ENCODE results near the gene MCTP1.

The MCTP1 gene

GRCh38 chr5:94796586-94796985 lies 488.3 kb downstream of the MCTP1 start:
- no peak for DNase-seq

GRCh38 chr5:94793816-94794198 lies 491.1 kb downstream of the MCTP1 start:
- DNase-seq, result no peak

DNA sequence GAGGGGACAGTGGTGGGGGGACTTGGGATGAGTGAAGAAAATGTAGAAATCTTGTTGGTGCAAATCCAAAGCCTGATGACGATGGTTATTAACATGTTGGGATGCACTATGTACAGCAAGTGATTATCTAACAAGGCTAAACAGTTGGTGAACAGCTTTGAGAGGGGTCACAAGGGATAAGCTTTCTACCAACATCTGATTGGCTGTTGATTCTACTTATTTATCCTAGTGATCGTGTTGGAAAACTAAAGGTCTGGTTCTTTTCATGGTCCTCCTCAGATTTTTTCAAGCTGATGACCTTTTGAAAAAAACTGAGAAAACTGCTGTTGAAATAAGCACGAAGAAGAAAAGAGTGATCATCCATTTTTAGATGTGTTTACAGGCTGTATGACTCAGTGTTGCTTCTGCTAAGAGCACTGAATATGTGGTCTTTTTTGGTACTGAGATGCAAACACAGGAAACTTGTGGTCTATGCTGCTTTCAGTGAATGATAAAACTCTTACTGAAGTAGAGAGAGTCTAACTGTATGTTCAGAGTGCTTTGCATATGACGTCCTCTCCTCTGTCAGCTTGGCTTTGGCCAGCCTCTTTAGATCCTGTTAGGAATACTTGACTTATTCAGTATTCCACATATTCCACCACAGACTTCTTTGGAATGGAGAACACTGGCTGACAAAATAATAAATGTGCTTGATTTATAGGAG lies 491.6 kb downstream of the MCTP1 start:
- no peak for DNase-seq

- DNase-seq, result no peak
Observed at GRCh38 chr5:94791829-94792228, 493.1 kb downstream of the MCTP1 start.

DNA sequence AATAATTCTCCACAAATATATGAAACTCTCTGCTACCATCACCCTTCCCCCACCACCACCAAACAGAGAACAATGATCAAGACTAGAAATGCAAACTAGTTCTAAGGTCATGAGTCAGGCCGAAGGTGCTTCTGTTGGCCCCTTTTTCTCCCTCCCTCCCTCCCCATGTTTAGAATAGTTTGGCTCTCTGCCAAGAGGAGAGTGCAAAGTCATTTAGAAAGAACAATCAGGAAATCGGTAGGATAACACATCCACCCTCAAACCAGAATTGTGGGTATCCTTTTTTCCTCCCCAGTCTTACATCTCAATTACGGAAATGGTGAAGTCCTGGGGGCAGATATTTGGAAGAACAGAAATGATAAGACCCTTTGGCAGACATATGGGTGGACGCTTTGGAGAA lies 496.4 kb downstream of the MCTP1 start:
- DNase-seq, result no peak

DNA sequence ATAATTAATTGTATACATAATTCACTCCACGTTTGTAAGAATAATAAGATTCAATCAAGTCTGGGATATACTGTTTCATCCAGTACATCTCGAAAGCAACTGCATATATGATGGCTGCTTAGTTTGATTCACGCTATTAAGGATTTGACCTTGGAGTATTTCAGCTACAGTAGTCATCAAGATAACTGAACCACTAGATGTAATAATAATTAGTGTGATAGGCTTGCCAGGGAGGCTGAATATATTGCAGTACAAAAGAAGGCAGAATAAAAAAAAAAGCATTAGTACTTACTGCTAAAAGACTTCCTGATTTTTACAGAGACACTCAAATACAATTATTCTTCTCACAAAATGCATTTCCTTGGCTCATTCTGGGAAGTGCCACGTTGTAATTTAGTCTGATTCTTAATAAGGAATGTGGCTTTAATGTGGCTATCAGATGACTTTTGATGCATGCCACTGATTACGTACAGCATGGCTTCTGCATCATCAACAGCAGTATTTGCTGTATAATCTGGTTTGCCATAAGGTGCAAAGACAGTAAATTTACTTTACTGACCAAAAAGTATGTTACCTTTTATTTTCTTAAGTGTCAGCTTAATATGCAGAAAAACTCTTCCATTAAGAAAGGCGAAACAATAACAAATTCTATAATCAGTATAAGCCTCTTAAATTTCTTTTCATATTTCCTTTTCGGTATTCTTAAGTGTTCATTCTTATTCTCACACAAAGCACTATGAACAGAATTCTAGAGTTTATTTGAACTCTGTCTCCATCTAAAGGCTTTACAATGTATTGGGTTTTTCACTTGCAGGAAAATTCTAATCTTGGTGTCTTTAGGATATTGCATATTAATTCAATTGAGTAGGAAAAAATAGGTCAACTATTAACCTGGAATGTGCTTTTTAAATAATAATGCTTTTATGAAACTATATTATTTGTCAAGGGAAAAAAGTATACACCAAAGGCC lies 500.1 kb downstream of the MCTP1 start:
- DNase-seq, result no peak

DNA sequence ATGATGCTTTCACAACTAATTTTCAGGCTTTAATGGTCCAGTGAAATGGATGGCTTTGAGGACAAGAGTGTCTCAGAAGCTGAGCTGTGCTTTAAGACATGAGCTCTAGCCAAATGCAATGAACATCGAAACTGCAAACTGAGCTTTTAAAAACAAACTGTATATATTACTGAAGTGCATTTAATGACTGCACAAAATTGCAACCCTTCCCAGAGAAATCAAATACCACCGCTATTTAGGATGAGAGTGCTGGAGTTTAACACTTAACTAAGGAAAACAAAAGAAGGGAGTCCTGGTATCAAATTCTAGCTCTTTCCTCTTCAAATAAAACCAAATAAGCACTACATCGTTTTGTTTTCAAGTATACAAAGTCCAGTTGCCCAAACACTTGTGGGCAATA lies 502.5 kb downstream of the MCTP1 start:
- DNase-seq, result no peak

DNA sequence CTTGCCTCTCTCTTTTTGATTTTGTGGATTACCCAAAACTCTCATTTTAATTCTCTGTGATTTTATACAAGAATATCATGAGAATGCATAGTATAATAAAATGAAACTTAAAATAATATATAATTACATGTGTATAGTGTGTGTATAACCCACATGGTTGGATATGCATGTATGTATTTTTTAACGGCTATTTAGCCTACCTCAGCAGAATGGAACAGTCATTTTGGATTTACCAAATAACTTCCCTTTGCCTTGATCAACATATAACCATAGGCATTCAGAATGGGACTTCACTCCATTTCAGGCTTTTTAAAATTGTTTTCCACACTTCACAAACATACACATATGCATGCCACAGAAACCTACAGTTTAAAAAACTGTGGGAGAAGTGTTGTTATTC lies 505.2 kb downstream of the MCTP1 start:
- DNase-seq, result no peak

DNA sequence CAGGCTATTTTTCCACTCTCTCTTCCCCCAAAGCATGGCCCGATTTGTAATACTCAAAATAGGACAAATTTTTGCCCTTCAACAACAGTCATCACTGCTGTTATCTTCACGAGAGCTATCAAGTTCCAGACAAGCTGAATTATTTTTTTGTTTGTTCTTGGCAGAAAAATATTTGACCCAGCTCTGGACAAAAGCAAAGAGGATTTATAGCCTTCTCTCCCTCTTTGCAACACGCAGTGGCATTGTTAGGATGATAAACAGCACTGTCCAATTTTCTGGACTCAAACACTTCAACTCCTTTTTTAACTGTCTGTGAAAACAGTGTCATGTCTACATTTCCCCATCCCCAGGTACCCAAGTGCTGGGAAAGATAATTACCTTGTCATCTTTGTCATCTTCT lies 506.2 kb downstream of the MCTP1 start:
- DNase-seq, result no peak

DNA sequence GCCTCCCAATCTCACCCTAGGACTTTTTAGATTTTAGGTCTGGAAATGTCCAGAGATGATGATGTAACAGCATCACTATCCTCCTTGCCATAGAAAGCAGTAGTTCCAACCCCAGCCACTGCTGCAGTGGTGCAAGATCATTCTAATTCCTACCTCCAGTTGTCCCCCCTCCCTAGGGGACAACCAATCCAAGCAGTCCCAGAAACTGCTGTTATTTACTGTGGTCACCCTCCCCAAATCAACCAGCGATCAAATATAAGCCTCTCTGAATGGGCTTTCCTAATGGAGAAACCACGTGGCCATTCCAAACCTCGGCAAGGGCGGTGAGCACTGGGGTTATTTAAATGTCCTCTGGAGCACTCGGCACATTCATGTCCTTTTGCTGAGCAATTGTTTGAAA lies 506.6 kb downstream of the MCTP1 start:
- DNase-seq, result no peak

DNA sequence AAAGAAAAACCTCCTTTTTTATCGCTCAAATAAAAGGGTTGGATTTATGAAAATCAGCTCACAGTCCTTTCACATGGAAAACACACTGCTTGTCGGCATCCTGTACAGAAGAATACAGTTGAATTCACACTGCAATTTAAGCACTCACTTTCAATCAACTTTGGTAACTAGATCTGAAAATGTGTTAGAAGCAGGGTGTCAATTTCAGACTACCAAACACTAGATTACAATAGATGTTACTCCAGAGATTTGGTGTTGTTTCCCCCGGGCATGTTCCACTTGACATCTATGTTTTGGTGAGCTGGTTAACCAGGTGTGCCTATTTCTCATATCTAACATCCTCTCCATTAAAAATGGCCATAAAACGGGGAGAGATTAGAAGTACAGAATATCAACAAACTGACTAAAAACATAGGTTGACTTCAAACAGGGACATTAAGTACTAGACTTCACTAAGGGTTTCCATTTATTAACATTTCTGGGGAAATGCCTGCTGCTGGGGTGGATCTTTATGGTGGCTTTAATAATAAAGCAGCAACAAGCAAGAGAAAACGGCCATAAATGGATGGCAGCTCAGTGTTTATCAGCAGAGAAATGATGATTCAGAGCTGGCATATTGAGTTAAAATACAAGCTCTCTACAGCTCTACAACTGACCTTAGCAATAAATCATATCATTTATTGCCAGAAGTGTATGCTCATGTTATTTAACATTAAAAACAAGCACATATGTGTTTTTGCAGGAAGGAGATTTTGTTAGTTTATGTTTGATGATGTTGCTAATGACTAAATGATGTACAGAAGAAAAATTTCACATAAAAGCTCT lies 507.6 kb downstream of the MCTP1 start:
- DNase-seq, result no peak

DNA sequence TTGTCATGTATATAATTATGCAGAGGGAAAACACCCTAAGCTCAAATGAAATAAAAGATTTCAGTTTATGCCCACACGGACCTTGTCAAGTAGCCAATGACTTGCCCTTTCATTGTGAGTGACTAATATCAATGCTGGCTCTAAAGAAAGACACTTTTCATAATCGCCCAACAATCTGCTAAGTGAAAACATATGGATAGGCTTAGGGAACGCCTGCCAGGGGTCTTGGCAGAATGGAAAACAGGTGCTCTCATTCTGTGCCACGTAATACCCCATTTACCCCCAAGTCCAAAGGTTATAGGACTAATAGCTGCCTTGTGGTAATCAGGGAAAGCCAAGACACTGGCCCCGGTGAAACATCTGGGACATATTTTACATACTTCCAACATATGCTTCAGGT lies 508.7 kb downstream of the MCTP1 start:
- no peak for DNase-seq

- DNase-seq, result no peak
Observed at GRCh38 chr5:94775088-94775487, 509.8 kb downstream of the MCTP1 start.

DNA sequence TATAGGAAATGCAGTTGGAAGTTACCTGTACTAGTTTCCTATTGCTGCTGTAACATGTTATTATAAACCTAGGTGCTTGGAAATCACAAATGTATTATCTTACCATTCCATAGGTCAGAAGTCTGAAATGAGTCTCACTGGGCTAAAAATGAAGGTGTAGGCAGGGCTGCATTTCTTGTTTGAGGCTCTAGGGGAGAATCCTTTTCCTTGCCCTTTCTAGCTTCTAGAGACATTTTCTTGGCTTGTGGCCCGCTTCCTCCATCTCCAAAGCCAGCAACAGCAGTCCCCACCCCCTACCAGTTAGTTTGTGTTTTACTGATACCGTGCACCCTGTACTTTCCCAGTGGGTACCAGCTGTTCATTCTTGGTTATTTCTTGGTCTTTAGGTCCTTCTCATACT lies 513.2 kb downstream of the MCTP1 start:
- DNase-seq, result no peak

- no peak for DNase-seq
Observed at GRCh38 chr5:94769996-94770395, 514.9 kb downstream of the MCTP1 start.

DNA sequence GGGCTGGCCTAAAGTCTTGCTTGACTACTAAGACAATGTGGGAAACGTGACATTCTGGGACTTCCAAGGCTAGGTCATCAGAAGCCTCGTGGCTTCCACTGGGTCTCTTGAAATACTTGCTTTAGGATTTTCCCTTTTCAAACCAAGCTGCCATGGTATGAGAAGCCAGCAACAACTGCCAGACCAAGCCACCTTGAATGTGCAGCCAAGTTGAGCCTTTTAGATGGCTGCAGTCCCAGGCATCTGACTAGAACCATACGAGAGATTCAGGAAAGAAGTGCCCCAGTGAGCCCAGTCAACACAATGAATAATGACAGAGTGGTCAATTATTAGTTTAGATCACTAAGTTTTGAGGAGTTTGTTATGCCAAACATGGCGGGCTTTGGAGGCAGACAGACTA lies 523.1 kb downstream of the MCTP1 start:
- DNase-seq, result no peak

GRCh38 chr5:94761055-94761454 lies 523.8 kb downstream of the MCTP1 start:
- no peak for DNase-seq

DNA sequence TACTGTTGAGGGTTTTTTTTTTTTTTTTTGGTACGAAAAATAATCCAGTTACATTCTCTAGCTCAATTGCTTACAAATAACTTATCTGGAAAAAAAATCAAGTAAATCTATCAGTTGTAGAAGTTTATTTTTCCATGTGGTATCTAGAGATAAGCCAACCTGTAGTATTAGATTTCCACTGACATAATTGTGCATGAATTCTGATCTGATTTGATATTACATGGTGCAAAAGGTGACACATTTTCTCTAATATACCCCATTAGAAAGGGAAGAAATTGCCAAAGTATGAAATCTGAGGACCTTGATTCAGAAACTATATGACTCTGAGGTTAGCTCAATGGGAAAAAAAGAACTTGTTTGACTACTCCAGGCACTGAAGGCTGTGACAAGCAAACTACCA lies 524.9 kb downstream of the MCTP1 start:
- DNase-seq, result no peak

DNA sequence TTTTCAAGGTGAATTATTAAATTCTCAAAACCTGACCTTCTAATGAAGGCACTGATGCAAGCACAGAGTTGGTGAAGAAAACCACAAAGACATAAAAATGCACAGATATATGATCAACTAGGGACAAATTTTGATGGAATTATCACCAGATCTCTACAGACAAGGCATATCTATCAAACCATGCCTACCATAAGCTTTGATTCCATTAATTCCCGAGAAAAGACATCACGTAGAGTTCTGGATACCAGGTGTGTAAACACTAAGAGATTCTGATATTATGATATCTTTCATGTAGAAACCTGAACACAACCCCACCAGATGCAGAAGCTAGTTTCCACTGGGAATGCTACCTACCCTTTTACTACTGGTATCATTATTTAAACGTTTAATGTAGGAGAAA lies 525.9 kb downstream of the MCTP1 start:
- DNase-seq, result no peak

- DNase-seq, result no peak
Observed at GRCh38 chr5:94754824-94755223, 530.1 kb downstream of the MCTP1 start.

GRCh38 chr5:94751460-94751859 lies 533.4 kb downstream of the MCTP1 start:
- no peak for DNase-seq

GRCh38 chr5:94750681-94751080 lies 534.2 kb downstream of the MCTP1 start:
- DNase-seq, result peak in 1 of 2 experiments; percentile 36

- no peak for DNase-seq
Observed at GRCh38 chr5:94749042-94749441, 535.9 kb downstream of the MCTP1 start.

Measured in cerebellar nuclear complex (tissue), 1 donor.